ENCODE data around the gene UGT3A2. TPM values are rescaled to one million over a fixed set of nuclear protein-coding genes. Genes with fewer than 3 reads are reported as not detected.

Gene UGT3A2
- total RNA-seq, 1 donor from 2014 or later, result 0.88 TPM

DNA sequence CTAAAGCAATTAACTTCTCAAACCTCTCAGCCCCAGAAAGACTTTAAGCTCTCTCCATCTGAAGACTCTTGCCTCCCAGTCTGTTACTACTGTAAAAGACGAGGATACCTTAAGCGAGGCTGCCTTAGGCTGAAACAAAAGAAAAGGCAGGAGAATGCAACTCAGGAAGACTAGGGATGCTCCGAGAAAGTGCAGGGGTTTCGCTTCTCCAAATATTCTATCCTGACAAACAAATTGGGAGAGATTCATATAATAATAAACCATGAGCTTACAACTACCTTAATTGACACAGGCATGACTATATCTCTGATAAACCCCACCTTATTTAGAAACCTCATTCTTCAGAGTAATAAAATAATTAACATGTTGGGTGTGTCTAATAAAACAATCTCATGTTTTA, 70.6 kb downstream of the UGT3A2 start:
- DNase-seq (ENCODE audit: low read depth), result no peak
- no peak overlapping the region for H3K4me3 ChIP-seq (ENCODE audit: low read depth, low read length)
- H3K36me3 ChIP-seq (ENCODE audit: control insufficient read depth, insufficient read depth, low read length), result no peaks in the 10 kb centered on the region
- peaks cover 4% of the 10 kb centered on the region for H3K27me3 ChIP-seq (ENCODE audit: control insufficient read depth, insufficient read depth, low read length)
- TF ChIP-seq, protein P1, sequence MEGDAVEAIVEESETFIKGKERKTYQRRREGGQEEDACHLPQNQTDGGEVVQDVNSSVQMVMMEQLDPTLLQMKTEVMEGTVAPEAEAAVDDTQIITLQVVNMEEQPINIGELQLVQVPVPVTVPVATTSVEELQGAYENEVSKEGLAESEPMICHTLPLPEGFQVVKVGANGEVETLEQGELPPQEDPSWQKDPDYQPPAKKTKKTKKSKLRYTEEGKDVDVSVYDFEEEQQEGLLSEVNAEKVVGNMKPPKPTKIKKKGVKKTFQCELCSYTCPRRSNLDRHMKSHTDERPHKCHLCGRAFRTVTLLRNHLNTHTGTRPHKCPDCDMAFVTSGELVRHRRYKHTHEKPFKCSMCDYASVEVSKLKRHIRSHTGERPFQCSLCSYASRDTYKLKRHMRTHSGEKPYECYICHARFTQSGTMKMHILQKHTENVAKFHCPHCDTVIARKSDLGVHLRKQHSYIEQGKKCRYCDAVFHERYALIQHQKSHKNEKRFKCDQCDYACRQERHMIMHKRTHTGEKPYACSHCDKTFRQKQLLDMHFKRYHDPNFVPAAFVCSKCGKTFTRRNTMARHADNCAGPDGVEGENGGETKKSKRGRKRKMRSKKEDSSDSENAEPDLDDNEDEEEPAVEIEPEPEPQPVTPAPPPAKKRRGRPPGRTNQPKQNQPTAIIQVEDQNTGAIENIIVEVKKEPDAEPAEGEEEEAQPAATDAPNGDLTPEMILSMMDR (IDR thresholded peaks at IDR 0.05; ENCODE audit: insufficient read depth, low read length, poor library complexity, severe bottlenecking), result no peak

DNA sequence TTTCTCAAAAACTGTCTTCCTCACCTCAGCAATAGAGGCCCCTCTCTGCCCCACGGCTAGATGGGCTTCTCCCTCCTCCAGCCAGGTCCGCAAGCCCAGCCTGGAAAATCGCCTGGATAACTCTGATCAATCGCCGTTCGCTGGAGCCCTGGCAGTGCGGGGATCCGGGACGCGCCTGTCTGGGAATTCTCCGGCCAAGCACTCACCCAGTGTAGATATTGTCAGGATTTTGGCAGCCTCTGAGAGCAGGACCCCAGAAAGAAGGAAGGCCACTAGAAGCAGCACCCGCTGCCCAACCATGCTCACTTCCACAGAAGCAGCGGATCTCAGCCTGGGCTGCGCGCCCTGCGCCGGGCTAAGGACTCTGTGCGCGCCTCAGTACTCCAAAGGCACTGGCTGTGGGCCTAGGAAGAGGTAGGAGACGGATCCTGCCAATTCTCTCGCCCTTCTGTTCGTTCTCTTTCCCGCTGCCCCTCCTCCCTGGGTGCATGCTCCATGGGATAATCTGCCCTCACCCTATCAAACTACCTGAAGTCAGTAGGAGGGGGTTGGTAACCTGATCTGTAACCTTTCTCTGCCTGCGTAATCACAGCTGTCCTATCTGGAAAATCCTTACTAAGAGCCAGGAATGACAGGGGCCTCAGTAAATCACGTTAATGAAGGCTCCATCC, 75.6 kb downstream of the UGT3A2 start, which contains the start of gene UGT3A1:
UGT3A1 (minus strand) TSS at position 450 of the 671 bp plus-strand sequence; CDS start at position 300, 150 bp downstream.
- TF ChIP-seq, protein P1 (IDR thresholded peaks at IDR 0.05; ENCODE audit: insufficient read depth, low read length, poor library complexity, severe bottlenecking), result no peak
- no peaks in the 10 kb centered on the region for H3K36me3 ChIP-seq (ENCODE audit: control insufficient read depth, insufficient read depth, low read length)
- no peak within 1 kb of the TSS for H3K4me3 ChIP-seq (ENCODE audit: low read depth, low read length)
- no peak for DNase-seq (ENCODE audit: low read depth)
- peaks cover 4% of the 10 kb centered on the region for H3K27me3 ChIP-seq (ENCODE audit: control insufficient read depth, insufficient read depth, low read length)

DNA sequence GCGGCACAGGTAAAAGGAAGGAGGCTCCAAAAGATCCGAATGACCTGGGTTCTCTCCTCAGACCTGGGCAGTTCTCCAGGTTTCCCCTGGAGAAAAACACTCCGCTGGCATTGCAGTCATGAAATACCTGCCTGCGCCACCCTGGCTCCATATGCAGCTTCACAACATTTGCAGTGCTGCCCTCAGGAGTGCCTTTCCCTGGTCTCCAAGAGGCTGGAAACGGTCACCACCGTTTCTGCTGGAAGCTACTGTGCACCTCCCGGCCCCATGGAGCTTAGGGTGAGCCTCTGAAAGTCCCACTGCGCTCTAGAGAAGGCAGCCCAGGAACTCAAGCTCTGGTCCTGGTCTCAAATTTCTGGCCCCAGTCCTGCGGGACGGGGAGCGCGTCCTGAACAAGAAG, 76.2 kb downstream of the UGT3A2 start:
- H3K27me3 ChIP-seq (ENCODE audit: control insufficient read depth, insufficient read depth, low read length), result peaks cover 4% of the 10 kb centered on the region
- no peak overlapping the region for H3K4me3 ChIP-seq (ENCODE audit: low read depth, low read length)
- no peak for DNase-seq (ENCODE audit: low read depth)
- TF ChIP-seq, protein P1 (IDR thresholded peaks at IDR 0.05; ENCODE audit: insufficient read depth, low read length, poor library complexity, severe bottlenecking), result no peak
- no peaks in the 10 kb centered on the region for H3K36me3 ChIP-seq (ENCODE audit: control insufficient read depth, insufficient read depth, low read length)

GRCh38 chr5:35988529-35988928, 78.2 kb downstream of the UGT3A2 start:
- Histone ChIP-seq H3K4me3 (ENCODE audit: low read depth, low read length) (no peak overlapping the region), H3K36me3 (ENCODE audit: control insufficient read depth, insufficient read depth, low read length) (no peaks in the 10 kb centered on the region), H3K27me3 (ENCODE audit: control insufficient read depth, insufficient read depth, low read length) (peaks cover 4% of the 10 kb centered on the region)
- DNase-seq (ENCODE audit: low read depth), result no peak
- TF ChIP-seq, protein P1 (IDR thresholded peaks at IDR 0.05; ENCODE audit: insufficient read depth, low read length, poor library complexity, severe bottlenecking), result no peak

DNA sequence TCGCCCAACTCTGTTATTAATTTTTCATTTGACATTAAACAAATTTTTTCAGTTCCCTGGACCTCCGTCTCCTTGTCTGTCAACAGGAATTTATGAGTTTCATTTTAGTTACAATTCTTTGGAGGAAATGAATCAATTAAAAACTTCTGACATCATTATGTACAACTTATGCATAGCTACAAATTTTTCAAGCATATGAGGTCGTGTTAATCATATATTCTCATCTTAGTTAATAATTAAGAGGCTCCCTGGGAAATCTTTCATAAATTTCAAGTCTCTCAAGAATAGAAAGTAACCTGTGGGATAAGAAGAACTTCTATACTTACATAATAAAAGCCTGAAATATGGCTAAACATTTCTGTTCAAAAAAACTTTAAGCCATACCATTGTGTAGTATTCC, 78.9 kb downstream of the UGT3A2 start:
- Histone ChIP-seq H3K27me3 (ENCODE audit: control insufficient read depth, insufficient read depth, low read length) (peaks cover 4% of the 10 kb centered on the region), H3K36me3 (ENCODE audit: control insufficient read depth, insufficient read depth, low read length) (no peaks in the 10 kb centered on the region), H3K4me3 (ENCODE audit: low read depth, low read length) (no peak overlapping the region)
- no peak for DNase-seq (ENCODE audit: low read depth)
- TF ChIP-seq, protein P1 (IDR thresholded peaks at IDR 0.05; ENCODE audit: insufficient read depth, low read length, poor library complexity, severe bottlenecking), result no peak

Other genes with a start within 250 kb of the UGT3A2 start
- gene IL7R, start 210.0 kb downstream of the UGT3A2 start, total RNA-seq, result 1.6 and 4.0 TPM in 2 replicates
- not detected in 2 replicates for gene CAPSL, start 128.3 kb downstream of the UGT3A2 start, total RNA-seq
- gene UGT3A1, start 75.5 kb downstream of the UGT3A2 start, total RNA-seq, result 0.21 and 0.38 TPM in 2 replicates
- 6.7 and 7.8 TPM in 2 replicates for gene LMBRD2, start 85.0 kb upstream of the UGT3A2 start, total RNA-seq
- gene SKP2, start 85.2 kb upstream of the UGT3A2 start, total RNA-seq, result 9.9 and 11.2 TPM in 2 replicates
- gene NADK2, start 175.0 kb upstream of the UGT3A2 start, total RNA-seq, result 12.2 and 13.4 TPM in 2 replicates
- 0.07 TPM in 1 of 2 replicates, not detected in the other for gene RANBP3L, start 235.0 kb upstream of the UGT3A2 start, total RNA-seq

Measured in kidney epithelial cell (primary cell).